Measurements from ENCODE around the gene TRAF7. TPM values are rescaled to one million over a fixed set of nuclear protein-coding genes. Genes with fewer than 3 reads are reported as not detected.

TRAF7 gene
- total and polyA plus RNA-seq, 9 donors: 13.3 to 68.0 (median 45.5) TPM

DNA sequence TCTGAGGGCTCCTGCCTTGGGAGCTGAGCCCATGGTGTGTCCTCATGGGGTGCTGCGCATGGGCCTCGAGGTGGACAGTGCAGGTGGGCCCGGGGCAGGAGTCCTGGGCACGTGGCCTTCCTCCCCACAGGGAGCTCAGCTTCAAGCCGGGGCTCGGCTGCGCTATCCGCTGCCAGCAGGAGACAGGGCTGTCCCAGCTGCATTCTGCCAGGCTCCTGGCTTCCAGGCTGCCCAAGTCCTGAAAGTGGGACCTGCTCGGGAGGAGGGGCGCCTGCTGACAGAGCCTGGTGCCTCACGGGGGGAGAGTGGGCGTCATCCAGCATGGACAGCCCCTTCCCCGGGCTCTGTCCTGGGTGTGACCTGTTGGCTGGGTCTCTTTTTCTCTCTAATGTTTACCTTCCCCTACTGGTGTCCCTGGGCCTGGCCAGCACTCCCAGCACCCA is 7.1 kb downstream of the TRAF7 start:
- no peak overlapping the region for H3K4me3 ChIP-seq
- DNase-seq: no peak
- H3K27ac ChIP-seq: no peak overlapping the region
- H3K27me3 ChIP-seq: no peaks in the 10 kb centered on the region
- no peaks in the 10 kb centered on the region for H3K9me3 ChIP-seq
- no peak for TF ChIP-seq POLR2A (IDR thresholded peaks at IDR 0.05)
- TF ChIP-seq EP300 (IDR thresholded peaks at IDR 0.05): no peak
- TF ChIP-seq, protein P1, sequence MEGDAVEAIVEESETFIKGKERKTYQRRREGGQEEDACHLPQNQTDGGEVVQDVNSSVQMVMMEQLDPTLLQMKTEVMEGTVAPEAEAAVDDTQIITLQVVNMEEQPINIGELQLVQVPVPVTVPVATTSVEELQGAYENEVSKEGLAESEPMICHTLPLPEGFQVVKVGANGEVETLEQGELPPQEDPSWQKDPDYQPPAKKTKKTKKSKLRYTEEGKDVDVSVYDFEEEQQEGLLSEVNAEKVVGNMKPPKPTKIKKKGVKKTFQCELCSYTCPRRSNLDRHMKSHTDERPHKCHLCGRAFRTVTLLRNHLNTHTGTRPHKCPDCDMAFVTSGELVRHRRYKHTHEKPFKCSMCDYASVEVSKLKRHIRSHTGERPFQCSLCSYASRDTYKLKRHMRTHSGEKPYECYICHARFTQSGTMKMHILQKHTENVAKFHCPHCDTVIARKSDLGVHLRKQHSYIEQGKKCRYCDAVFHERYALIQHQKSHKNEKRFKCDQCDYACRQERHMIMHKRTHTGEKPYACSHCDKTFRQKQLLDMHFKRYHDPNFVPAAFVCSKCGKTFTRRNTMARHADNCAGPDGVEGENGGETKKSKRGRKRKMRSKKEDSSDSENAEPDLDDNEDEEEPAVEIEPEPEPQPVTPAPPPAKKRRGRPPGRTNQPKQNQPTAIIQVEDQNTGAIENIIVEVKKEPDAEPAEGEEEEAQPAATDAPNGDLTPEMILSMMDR (IDR thresholded peaks at IDR 0.05): no peak
- H3K36me3 ChIP-seq: no peaks in the 10 kb centered on the region
- WGBS, 3 donors: 88 to 91% (median 89%) methylated on average over 13 of the region's 13 CpGs
- peaks cover 16% of the 10 kb centered on the region for H3K4me1 ChIP-seq (ENCODE audit: insufficient read depth)
- intact Hi-C loops (cut with DNase I): no loop called here

DNA sequence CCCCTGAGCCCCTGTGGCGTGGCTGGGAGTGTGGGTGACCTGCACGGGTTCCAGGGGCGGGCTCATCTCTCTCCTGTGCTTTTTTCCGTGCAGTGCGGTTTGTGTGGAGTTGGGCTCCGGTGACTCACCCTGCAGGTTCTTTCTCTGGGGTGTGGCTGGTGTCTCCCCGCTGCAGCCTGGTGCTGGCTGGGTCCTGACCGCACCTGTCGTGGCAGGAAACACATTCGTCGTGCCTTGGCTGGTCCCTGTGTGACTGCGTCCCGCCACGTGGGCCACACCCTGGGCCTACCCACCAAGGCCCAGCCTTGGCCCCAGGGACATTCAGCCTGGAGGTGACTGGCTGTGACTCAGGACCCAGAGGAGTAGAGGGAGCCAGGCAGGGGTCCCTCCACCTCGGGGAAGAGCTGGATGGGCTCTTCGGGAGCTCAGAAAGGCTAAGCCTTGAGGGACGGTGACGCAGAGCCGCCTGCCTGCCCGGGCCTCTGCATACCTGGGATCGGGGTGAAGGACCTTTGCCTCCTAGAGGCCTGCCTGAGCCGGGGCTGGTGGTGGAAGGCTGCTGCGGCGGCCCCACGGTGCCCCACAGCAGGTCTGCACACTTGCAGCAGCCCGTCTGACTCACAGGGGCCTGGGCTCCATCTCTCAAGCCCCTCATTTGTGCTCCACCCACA is 7.8 kb downstream of the TRAF7 start:
- Histone ChIP-seq H3K36me3 (no peaks in the 10 kb centered on the region), H3K9me3 (no peaks in the 10 kb centered on the region), H3K4me1 (ENCODE audit: insufficient read depth) (peaks cover 12% of the 10 kb centered on the region), H3K27ac (no peak overlapping the region), H3K4me3 (no peak overlapping the region), H3K27me3 (no peaks in the 10 kb centered on the region)
- intact Hi-C loops (cut with DNase I): no loop called here
- 90 to 93% (median 92%) methylated on average over 25 to 26 of the region's 26 CpGs for WGBS, 3 donors
- DNase-seq: no peak
- TF ChIP-seq POLR2A (IDR thresholded peaks at IDR 0.05): no peak
- TF ChIP-seq, protein P1 (IDR thresholded peaks at IDR 0.05): no peak
- no peak for TF ChIP-seq EP300 (IDR thresholded peaks at IDR 0.05)

DNA sequence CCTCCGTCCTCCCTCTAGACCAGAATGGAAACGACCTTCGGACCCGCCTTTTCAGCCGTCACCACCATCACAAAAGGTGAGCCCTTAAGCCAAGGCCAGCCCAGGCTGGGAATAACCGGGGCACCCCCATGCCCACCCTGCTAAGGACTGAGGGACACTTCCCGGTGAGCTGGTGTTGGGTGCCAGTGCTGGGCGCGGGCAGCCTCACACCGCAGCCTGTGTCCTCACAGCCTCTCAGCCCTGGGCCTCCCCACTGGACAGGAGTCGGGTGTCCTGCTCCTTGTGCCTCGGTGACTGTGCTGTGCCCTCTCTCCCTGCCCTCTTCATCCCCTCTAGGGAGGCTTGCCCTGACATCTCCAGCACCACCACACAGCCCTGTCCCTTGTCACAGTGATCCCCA is 10.3 kb downstream of the TRAF7 start:
- DNase-seq: no peak
- 91 to 94% (median 91%) methylated on average over 10 to 12 of the region's 12 CpGs for WGBS, 3 donors
- H3K27ac ChIP-seq: no peak overlapping the region
- no peaks in the 10 kb centered on the region for H3K36me3 ChIP-seq
- intact Hi-C loops (cut with DNase I): no loop called here
- H3K4me1 ChIP-seq (ENCODE audit: insufficient read depth): peaks cover under 1% of the 10 kb centered on the region
- TF ChIP-seq, protein P1 (IDR thresholded peaks at IDR 0.05): no peak
- no peaks in the 10 kb centered on the region for H3K9me3 ChIP-seq
- H3K27me3 ChIP-seq: no peaks in the 10 kb centered on the region
- no peak overlapping the region for H3K4me3 ChIP-seq

DNA sequence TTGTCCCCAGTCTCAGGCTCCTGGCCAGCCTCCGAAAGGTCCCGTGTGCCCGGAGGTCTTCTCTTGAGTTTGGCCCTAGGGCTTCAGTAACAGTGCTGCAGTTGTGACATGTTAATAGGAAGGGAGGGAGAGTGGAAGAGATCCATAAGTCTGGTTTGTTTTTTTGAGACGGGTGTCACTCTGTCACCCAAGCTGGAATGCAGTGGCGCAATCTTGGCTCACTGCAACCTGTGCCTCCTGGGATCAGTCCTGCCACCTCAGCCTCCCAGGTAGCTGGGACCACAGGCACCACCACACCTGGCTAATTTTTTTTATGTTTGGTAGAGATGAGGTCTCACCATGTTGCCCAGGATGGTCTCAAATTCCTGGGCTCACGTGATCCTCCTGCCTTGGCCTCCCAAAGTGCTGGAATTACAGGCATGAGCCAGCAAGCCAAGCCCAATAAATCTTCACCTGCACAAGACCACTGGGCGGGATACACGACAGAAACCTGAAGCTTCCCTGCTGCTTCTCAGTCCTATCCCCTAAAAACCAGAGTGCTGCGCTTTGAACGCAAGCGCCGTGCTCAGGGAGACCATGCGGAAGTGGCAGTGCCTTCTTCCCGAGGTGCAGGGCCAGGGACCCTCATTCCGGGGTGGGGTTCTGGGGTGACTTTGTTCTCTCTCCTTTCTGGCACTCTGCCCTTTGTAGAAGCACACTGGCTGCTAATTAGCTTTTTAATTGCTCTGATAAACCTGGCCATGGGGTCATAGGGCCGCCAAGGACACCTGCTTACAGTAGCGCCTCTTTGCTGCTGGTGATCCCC is 10.9 kb downstream of the TRAF7 start:
- TF ChIP-seq EP300 (IDR thresholded peaks at IDR 0.05) (no peak), POLR2A (IDR thresholded peaks at IDR 0.05) (no peak)
- TF ChIP-seq, protein P1 (IDR thresholded peaks at IDR 0.05): no peak
- H3K4me3 ChIP-seq: no peak overlapping the region
- no peaks in the 10 kb centered on the region for H3K27me3 ChIP-seq
- no peaks in the 10 kb centered on the region for H3K4me1 ChIP-seq (ENCODE audit: insufficient read depth)
- no peaks in the 10 kb centered on the region for H3K9me3 ChIP-seq
- no peak overlapping the region for H3K27ac ChIP-seq
- 83 to 87% (median 83%) methylated on average over 17 of the region's 17 CpGs for WGBS, 3 donors
- intact Hi-C loops (cut with DNase I): no loop called here
- no peaks in the 10 kb centered on the region for H3K36me3 ChIP-seq
- DNase-seq: no peak

All from ovary (tissue), 9 donors.